ENCODE data around the gene OPCML.

The OPCML gene

DNA sequence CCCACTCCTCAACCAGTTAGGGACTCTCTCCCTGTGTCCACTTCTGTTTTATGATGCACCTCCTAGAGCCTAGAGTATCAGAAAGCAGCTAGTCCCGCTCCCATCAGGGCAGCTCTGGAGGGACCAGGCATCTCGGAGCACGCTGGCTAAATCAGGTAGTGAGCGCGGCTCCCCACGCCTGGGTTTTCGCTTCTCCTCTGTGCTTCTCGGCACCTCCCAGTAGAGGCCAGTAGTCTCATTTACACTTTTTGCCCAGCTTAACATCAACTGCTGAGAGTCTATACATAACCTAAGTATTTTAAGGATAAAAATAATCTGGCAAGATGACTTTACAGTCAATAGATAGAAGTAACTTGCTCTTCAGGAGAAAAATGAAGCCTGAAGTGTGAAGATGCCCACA, 473.8 kb downstream of the OPCML start:
- DNase-seq: no peak

DNA sequence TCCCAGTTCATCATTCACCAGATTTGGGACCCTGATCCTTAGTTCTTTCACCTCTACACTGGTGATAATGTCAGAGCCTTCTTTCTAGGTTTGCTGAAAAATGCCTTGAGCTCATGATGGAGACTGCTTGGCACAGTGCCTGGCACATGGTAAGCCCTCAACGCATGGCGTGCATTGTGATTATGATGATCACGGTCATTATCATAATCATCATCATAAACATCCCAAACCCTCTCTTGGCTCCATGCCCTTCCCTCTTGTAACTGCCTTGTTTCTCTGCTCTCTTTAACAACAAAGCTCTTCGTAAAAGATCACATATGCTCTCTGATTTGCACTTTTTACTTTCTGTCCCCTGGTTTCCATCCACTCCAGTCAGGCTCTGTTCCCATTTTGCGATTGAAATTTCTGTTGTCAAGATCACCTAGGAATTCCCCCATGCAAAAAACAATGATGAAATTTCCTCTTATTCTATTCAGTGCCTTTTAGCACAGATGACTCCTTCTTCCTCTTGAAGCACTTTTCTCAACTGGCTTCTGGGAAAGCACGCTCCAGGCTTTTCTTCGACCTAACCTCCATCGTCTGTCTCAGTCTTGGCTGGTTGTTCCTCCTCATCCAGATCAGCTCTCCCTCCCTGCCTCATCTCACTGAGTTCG, 479.1 kb downstream of the OPCML start:
- DNase-seq: no peak

DNA sequence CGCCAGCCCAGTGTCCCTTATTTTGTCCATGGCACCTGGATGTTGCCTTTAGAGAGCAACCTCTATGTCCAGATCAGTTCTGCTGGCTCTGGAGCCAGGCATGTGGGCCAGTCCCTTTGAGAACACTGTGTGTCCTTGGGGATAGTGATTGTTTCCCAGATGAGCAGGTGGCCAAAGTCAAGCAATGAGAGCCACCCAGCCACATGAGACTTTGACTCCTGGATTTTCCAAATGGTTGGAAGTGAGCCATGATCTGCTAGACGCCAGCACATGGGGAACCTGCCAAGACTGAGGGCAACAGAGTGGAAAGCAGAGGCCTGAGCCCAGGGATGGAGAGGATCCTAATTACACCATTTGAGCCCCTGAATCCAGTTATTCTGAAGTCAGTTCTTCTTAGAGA, 479.8 kb downstream of the OPCML start:
- no peak for DNase-seq

DNA sequence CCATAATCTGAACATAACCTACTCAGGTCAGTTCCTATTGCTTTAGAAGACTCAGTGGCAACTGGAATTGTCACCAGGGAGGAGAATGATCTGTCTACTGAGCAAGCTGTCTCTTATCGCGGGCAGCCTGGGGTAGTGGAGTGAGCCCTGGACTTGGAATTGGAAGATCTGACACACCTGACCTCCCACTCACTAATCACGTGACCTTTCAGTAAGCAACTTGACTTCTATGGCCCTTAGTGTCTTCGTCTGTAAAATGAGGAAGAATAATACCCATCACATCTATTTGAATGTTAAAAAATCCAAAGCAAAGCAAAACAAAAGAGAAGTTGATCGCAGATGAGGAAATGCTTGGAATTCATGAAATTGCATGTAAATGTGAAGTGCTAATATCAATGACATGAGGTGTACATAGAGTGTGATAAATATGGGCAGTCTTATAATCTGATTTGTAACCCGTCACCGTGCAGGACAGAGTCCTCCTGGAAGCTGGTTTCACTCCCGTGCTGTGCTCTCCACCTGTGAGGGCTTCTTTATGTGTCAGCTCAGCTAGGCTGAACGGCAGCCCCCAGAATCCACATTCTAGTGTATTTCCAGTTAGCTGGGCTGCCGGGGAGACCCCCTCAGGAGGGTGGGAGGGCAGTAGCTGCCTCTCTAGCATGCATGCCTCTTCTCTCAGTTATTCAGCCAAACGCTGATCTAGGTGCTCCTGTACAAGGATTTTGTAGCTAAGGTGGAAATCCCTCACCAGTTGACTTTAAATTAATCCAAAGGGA, 482.9 kb downstream of the OPCML start:
- no peak for DNase-seq

DNA sequence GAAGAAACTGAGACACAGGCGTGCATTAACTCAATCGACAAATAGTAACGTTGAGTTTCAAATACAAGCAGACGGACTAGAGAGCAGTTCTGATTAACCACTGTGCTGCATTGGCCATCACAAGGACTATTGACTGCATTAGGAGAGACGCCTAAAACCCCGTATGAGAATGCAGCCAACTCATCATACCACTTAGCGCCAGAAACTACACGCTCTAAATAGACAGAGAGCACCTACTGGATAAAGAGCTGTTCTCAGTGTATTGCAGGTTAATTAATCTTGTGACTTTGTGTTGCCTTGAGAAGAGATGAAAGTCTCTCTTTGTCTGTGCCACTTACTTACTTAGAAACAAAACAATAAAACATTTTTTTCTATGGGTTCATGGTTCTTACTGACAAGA, 484.0 kb downstream of the OPCML start:
- no peak for DNase-seq

DNA sequence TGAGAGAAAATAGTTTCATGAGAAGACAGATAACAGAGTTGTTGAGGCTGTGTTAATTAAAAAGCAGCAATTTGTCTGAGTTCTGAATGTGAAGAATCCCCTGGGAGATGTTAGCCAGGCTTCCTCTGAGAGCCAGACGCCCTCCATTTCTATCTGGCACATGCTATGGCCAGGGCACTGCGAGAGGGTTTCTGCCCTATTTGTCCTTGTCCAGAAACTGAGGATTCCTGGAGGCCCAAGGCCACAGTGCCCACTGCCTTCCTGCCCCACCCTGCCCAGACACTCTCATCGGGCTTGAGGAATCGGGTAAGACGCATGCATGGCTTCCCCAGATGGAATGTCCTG, 484.6 kb downstream of the OPCML start:
- DNase-seq: no peak

DNA sequence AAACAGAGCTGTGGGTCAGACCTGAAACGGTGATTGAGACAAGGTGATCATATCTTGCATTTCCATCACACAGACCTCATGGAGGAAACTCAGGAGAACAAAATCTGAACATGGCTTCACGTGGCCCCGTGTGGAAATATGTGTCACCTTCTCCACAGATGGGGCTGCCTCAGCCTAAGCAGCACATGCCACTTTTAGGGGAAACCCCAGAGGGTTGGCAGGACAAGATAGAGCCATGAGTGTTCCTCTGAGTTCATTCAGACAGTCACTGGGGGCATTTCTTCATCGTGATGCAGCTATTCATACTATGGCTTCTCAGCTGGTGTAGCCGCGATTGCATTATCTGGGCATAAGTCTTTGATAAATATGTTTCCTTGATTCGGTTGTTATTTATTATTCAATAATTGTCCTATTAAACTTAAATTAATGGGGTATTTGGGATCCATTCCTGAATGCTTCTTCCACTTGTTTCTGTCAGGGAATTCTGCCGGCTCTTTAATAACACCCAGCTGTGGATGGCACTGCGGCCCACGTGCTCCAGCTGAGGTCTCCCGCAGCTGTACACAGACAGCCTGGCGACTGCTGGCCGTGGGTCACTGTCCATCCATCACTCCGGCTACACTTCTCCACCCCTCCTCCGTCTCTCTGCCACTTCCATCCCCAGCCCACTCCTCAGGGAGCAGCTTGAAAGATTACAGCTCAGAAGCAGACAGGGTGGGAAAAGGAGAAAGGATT, 485.1 kb downstream of the OPCML start:
- no peak for DNase-seq

DNA sequence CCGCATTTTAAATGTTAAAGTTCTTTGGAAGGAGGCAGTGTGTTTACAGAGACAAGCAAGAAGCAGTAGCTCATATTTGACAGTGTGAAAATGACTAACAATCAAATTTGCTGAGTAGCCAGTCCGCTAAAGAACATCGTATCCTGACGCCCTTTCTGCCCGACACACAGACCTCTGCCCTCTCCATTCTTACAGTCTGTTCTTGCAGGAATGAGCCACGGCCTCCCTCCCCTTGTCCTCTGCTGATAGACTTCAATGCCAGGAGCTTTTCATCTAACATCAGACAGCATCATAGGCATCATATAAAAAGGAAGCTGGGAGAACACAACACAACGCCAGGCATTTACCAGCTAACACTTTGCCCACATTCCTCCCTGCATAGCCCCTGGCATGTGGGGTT, 486.0 kb downstream of the OPCML start:
- no peak for DNase-seq

DNA sequence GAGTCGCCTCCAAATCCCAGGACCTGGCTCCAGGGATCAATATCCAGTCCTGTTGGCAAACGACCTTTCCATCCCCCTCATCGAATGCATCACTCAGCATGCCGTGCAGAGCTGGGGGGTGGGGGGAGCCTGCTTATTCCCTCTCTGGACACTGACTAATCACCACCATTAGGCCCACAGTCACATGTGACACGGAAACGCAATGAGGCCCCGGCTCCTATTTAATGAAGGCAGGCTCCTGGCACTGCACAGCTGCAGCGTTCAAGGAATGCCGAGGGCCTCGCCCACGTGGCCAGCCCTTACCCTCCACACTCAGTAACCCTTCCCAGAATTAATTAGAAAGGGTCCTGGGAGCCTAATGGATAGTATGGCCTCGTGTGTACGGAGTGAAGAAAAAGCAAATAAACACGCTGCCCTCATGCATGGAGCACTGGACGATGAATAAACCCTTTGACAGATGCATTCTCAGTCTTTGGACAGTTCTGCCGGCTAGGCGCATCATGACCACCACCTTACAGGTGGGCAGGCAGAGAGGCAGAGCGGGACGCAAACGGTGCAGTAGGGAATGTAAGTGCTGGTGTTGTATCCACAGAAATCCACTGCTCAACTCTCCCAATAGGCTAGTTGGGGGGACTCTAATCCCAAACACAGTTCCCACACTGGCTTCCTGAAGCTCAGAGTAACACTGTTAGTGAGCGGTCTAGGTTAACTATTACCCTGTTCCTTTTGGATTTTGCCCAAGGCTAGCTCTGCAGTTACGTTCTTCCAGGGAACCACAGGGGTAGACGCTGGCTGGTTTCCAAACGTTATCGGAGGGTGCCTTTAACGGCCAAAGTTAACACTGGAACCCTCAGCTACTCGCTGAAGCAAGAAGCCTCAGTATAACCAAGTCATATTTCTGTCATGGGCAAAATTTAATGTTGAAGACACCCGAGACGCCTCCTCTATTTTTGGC, 490.1 kb downstream of the OPCML start:
- DNase-seq: no peak

DNA sequence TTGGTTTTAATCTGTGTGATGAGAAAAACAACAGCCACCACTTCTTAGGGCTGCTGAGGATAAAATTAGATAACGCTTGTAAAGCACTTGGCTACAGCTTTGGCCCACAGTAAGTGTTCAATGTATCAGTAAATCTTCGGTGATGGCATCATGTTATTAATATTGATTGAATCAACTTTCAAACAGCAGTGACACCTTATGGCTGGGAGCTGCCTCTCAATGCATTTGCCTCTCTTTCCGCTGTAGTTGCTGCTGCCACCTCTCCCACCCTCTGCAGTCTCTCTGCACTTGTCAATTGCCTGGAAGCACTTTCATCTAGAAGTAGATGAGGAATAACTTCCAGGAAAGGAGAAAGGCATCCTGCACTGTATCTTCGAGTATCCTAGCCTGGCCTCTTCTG, 491.1 kb downstream of the OPCML start:
- DNase-seq: no peak

DNA sequence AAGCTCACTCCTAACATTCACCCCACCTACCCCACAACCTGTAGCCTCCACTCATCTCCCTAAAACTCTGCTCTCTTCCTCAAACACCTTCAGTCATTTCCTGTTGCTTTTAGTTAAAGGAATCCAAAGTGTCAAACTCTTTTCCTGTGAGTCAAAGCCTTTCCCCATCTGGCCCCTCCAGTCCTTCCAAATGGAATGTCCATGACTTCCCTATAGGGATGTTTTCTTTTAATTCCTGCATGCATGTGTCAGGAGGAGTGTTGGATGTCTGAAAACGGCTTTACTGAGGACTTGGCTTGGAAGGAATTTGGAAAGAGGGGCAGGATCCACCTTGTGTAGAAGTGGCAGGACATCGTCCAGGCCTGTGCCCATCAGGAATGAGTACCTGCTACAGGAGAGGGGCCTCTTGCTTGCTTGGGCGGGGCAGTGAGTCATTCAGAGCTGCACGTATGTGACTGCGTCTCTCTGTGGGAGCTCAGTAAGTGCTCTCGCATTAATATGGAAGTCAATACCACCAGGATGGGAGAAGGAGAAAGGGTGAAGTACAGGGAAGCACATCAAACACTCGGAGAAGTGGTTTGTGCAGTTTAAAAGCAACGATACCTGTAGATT, 491.9 kb downstream of the OPCML start:
- DNase-seq: no peak

DNA sequence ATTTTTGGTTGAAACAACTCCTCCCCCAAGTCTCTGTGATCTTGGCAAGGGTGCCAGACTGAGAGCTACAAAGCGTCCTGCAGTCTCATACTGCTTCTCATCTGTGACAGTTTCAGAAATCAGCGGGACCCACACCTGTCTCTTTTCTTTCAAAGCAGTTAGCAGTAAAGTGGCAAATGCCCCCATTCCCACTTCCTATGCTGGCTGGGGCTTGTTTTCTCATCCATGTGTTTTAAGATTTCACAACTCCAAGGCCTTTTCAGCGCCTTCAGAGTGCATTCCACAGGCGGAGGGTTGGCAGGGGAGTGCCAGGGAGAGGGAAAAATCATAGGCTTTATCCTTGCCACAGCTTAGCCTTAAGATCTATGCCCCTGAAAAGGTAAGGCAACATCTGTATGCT, 493.5 kb downstream of the OPCML start:
- no peak for DNase-seq

DNA sequence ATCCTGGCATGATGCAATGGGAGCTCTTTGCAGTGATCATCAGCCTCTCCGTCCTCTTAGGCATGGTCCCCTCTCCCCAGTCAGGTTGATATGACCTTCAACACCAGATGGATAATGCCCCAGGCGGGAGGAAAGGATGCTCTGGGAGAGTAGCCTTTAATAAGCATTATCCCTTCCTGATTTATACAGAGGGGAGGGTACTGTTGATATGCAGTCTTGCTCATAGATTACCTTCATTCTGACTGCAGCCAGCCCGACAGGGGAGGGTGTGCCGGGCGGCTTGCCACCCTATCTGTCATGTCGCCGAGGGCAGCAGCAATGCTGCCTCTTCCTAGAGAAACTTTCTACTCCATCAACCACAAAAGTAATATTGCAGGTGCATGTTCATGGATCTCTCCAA, 497.4 kb downstream of the OPCML start:
- DNase-seq: no peak

DNA sequence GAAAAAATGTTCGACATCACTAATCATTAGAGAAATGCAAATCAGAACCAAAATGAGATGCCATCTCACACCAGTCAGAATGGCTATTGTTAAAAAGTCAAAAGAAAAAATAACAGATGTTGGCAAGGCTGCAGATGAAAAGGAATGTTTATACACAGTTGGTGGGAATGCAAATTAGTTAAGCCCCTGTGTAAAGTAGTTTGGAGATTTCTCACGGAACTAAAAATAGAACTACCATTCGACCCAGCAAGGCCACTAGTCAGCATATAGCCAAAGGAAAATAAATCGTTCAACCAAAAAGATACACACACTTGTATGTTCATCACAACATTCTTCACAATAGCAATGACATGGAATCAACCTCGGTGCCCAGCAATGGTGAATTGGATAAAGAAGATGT, 503.2 kb downstream of the OPCML start:
- DNase-seq: no peak

DNA sequence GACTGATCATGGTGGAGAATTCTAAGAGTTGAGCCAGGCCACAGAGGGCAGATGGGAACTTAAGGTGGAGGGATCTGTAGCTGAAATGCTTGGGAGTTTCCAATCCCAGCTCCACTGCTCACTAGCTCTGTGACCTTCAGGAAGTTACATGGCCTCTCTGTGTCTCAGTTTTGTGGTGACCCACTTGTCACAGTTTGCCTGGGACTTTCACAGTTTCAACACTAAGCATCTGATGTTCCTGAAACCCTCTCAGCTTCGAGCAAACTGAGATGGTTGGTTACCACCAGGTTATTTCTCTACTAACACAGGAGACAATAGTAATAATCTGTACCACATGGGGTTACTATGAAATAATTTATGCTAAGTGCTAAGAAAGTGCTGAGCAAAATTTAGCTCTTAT, 505.3 kb downstream of the OPCML start:
- DNase-seq: no peak

DNA sequence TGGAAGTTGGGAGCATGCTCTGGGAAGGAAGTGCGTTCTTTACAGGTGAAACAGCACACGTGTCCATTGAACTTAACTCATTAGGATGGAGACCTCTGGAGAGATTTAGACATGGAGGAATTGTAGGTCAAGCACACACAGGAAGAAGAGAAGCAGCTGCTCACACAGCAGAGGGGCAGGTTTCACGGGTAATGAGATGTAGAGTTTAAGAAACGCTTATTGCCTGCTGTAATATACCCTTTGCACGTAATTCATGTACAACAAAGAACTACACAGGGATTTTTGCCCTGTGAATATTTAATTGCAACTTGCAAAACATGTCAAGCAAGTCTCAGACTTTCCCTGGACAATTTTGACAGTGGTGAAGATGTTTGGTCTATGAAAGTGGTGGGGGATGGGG, 508.0 kb downstream of the OPCML start:
- DNase-seq: no peak

DNA sequence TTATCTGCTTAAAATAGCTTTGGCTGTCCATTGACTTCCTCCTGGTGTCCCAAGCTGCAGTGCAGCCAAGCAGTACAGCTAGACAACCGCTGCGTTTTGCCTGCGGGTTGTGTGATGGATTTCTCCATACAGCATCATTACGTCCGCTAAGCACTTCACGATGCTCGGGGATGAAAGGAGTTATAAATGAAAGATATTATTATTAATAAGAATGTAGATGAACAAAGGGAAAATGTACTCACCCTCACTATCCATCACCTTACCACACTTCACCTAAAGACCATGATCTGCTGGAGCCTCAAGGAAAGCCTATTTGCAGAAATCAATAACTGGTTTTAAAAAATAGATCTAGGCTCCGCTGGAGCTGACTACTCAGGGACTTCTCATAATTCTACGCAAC, 509.1 kb downstream of the OPCML start:
- DNase-seq: no peak

DNA sequence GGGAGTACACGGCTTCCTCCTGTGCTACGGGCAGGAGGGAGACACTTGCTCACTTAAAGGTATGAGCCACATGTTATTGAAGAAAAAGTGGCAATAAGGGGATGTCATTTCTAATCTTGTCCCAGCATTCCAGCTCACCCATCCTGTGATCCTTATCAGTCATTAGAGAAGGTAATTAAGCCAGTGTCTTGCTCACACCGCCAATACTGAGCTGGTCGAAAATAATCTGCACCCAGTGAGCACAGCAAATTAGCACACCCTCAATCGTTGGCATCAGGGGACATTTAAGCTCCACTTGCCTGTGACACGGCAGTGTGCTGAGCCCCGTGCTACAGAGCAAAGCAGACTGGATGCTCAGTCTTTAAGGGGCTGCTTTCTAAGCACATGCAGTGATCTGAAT, 510.7 kb downstream of the OPCML start:
- DNase-seq: no peak

DNA sequence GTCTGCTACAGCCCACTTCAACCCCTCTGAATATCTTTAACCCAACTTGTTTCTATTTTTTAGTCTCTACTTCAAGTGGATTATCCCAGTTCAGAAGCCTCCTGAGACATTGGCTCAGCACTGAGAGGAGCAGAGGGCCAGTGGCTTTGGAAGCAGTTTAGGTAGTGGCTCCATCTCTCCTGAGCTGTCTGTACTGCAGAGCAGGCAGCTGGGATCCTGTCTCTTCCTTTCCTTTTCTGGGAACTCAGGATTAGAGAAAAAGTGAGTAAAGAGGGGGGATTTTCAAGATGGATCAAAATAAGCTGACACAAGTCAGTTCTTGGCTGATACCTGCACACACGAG, 512.0 kb downstream of the OPCML start:
- DNase-seq: no peak

DNA sequence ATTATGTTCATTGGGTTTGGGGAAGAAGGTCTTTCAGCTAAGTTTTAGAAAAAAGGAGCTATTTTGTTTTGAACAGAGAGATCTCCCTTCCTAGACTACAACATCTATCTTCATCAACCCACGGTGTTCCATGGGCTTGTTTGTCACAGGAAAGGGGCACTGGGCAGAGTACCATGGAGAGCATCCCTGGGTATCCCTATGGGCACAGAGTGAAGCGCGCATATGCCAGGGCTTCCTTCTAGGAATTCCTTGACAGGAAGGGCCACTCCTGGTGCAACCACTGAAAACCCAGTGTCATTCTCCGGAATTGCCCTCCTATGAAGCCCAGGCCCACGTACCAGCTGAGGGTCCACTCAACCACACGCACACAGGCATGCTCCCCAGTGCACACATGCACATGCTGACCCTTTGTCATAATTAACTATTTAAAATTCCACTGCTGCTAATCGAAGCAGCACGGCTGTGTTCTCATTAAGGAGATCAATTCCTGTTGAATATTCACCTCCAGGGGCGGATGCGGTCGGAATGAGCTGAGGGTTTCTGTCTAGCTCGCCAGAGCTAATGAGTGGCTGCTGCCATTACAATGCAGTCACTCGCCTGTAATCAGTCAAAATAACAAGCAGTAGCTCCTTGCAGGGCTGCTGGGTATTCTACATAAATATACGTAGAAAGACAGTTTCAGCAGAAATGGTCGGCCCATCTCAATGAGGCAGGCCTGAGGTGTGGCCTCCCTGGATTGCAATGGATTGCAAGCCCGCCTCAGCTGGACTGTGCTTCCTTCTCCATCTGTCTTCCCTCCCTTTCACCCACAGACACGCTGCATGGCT, 512.5 kb downstream of the OPCML start:
- DNase-seq: no peak

DNA sequence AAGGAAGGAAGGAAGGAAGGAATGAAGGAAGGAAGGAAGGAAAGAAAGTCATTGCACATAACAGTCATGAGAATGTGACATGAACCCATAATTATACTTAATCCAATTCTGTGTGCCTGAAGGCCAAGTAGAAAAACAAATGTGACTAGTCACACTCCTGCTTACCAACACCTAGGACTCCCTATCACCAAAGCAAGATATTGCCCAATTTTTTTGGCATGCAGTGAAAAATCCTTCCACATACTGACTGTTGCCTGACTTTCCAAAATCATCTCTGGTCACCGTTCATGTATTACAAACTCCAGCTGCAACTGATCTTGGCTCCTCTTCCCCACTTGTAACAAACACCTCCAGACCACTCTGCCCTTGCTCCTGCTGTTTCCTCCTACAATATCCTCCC, 516.8 kb downstream of the OPCML start:
- no peak for DNase-seq

DNA sequence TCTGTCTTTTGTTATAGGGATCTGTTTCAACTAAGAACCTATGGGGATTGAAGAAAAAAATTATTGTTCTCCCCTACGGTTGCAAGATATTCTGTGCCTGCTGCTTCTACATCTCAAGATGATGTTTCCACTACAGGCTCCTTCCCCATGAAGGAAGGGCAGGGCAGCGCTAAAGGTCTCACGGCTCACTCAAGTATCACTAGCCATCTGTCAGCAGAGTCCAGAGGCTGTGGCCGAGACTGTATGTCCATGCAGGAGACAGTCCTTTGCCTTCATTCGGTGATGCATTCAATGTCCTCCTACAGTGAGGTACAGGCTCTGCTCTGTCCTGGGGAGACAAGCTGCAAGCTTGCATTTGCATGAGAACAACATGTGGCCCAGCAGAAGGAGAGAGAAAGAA, 518.0 kb downstream of the OPCML start:
- DNase-seq: no peak
